K562 (cell line): ENCODE data around the gene HOXA10. TPM values are rescaled to one million over a fixed set of nuclear protein-coding genes. Genes with fewer than 3 reads are reported as not detected.

Source experiments
- CXXC5 ChIP-seq: fragments of 250-450 bp; sonication (Bioruptor Pico); IDR thresholded peaks from 2 replicates; pipeline ENCODE4 v1.8.0; 2022; ENCODE audit warnings: inconsistent platforms, mild to moderate bottlenecking, moderate library complexity
- EGR1 ChIP-seq: fragments of 450-650 bp; conservative IDR thresholded peaks from 2 replicates; pipeline ENCODE4 v1.6.1; 2017; ENCODE audit warnings: mild to moderate bottlenecking
- HNRNPLL ChIP-seq: fragments of 200-400 bp; formaldehyde crosslinking; IDR thresholded peaks from 2 replicates; pipeline ENCODE4 v1.6.1; 2017; ENCODE audit warnings: low read length, low read depth, mild to moderate bottlenecking; ENCODE audit not compliant: poor library complexity, severe bottlenecking
- MAZ ChIP-seq, 2 experiments: fragments of 450-650 bp in 1 of 2; sonication (generic) in 1 of 2; formaldehyde crosslinking; IDR thresholded peaks in 1 of 2; conservative IDR thresholded peaks in 1 of 2; 2 replicates each; pipeline versions ENCODE4 v1.4.0 to v1.5.0; 2020; ENCODE audit warnings: mild to moderate bottlenecking in 1 of 2, missing genetic modification reagents in 1 of 2
- MEIS2 ChIP-seq: fragments of 450-650 bp; IDR thresholded peaks from 2 replicates; pipeline ENCODE4 v1.6.1; 2014; ENCODE audit warnings: mild to moderate bottlenecking; ENCODE audit not compliant: partially characterized antibody
- NR2C2 ChIP-seq, 2 experiments: fragments of 200-800 bp in 1 of 2; sonication (Bioruptor generic) in 1 of 2; sonication (generic) in 1 of 2; formaldehyde crosslinking in 1 of 2; IDR thresholded peaks; 2 replicates each; pipeline versions ENCODE4 v1.6.1 to v1.8.0; 2016 to 2022; ENCODE audit warnings: mild to moderate bottlenecking in 1 of 2, missing compliant biosample characterization in 1 of 2, missing genetic modification characterization in 1 of 2, missing genetic modification reagents in 1 of 2
- POLR2H ChIP-seq: IDR thresholded peaks from 2 replicates; pipeline ENCODE4 v1.6.1; 2016; ENCODE audit warnings: missing genetic modification characterization, low read depth, mild to moderate bottlenecking, control low read depth, missing compliant biosample characterization, moderate library complexity
- SMAD4 ChIP-seq: fragments of 250-450 bp; sonication (Bioruptor Pico); conservative IDR thresholded peaks from 2 replicates; pipeline ENCODE4 v1.8.0; 2021; ENCODE audit warnings: inconsistent platforms, mild to moderate bottlenecking, moderate library complexity
- SMC3 ChIP-seq: conservative IDR thresholded peaks from 2 replicates; pipeline ENCODE4 v1.6.1; 2011; ENCODE audit warnings: low read depth, low read length, improper control_type of control experiment; ENCODE audit not compliant: insufficient read depth
- ZNF140 ChIP-seq: fragments of 250-450 bp; sonication (Bioruptor Pico); IDR thresholded peaks from 2 replicates; pipeline ENCODE4 v1.8.0; 2021; ENCODE audit warnings: moderate library complexity, mild to moderate bottlenecking, inconsistent platforms
- ZNF75A ChIP-seq: fragments of 450-650 bp; formaldehyde crosslinking; IDR thresholded peaks from 2 replicates; pipeline ENCODE4 v1.4.0; 2020; ENCODE audit warnings: mild to moderate bottlenecking
- polyA plus RNA-seq, 8 experiments: library from polyadenylated mRNA; depleted of rRNA in 4 of 8; stranded (reverse) in 5 of 8; unstranded in 3 of 8; fragments of >200 nt; fragmentation: Nextera tagmentation in 2 of 8; fragmentation: Illumina TruSeq in 1 of 8; extraction: Ambion mirVana in 2 of 8; extraction: Trizol in 1 of 8; gene quantifications; 2 replicates each; pipeline versions ENCODE4 v1.2.1 to v1.2.3, GENCODE V29; 2011 to 2014; ENCODE audit warnings: inconsistent platforms in 1 of 8, missing spikeins in 1 of 8
- total RNA-seq, 7 experiments: library from RNA; depleted of rRNA in 6 of 7; stranded (reverse); fragments of >200 nt in 6 of 7; fragmentation: Illumina TruSeq in 2 of 7; extraction: Trizol in 2 of 7; gene quantifications; 2 replicates each; pipeline versions ENCODE4 v1.2.1 to v1.2.3, GENCODE V29; 2011 to 2021; ENCODE audit warnings: low replicate concordance in 1 of 7
- TF ChIP-seq, protein P1 (sequence below), 2 experiments: IDR thresholded peaks in 1 of 2; conservative IDR thresholded peaks in 1 of 2; 2 replicates each; pipeline ENCODE4 v1.6.1; 2016; ENCODE audit warnings: low read depth in 2 of 2, mild to moderate bottlenecking in 1 of 2, missing compliant biosample characterization in 1 of 2, missing genetic modification characterization in 1 of 2, moderate library complexity in 1 of 2
- TF ChIP-seq, protein P2 (sequence below): fragments of 450-650 bp; IDR thresholded peaks from 2 replicates; pipeline ENCODE4 v1.6.1; 2016; ENCODE audit warnings: antibody characterized with exemption
- TF ChIP-seq, protein P3 (sequence below), 3 experiments: IDR thresholded peaks in 2 of 3; conservative IDR thresholded peaks in 1 of 3; 2 replicates each; pipeline ENCODE4 v1.5.1; 2011 to 2012; ENCODE audit warnings: low read length in 3 of 3, mild to moderate bottlenecking in 3 of 3, control low read depth in 2 of 3, improper control_type of control experiment in 1 of 3, inconsistent platforms in 1 of 3, low read depth in 1 of 3, mixed read lengths in 1 of 3, moderate library complexity in 1 of 3; ENCODE audit not compliant: insufficient read depth in 2 of 3
- TF ChIP-seq, protein P4 (sequence below): fragments of 450-650 bp; IDR thresholded peaks from 2 replicates; pipeline ENCODE4 v1.6.1; 2016
- TF ChIP-seq, protein P5 (sequence below): fragments of 450-650 bp; IDR thresholded peaks from 2 replicates; pipeline ENCODE4 v1.6.1; 2014; ENCODE audit warnings: low read depth, mild to moderate bottlenecking, moderate library complexity, borderline replicate concordance

The HOXA10 gene
- total and polyA plus RNA-seq, 9 of the 15 experiments (the other 6 are each of a cell fraction or from before 2014, with no cell fraction given), result not detected

DNA sequence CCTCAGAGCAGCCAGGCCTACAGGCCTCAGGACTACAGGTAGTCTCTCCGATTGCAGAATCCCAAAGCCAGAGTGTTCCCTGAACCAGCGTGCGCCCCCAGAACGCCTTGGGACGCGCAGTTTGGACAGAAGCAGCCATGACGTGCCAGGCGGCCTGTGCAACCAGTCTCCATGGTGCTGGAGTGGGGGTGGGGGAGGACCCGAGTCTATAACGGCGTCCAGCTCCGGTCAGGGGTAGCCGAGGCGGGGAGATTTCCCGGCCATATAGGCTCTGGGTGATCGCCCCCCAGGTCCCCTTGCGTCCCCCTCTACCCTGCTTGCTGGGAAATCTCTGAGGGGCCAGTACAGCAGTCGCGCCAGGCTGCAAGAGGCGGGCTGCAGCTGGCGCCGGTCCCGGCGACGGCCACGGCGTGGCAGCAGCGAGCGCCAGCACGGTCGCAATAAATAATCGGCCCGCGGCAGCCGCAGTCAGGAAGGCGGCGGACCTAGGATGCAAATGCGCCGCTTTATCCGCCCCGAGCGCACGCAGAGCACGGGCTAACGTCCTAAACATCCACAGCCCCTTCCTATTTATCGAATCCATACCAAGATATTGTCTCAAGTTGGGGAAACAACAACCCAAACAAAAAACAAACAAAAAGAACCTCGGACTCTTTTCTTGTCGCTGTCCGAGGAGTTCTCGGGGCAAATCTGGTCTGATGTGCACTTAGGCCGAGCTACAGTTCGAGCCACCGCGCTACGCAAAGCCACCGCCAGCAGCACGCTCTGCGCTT, 23.4 kb downstream of the HOXA10 start (continued):
- TF ChIP-seq, protein P1, sequence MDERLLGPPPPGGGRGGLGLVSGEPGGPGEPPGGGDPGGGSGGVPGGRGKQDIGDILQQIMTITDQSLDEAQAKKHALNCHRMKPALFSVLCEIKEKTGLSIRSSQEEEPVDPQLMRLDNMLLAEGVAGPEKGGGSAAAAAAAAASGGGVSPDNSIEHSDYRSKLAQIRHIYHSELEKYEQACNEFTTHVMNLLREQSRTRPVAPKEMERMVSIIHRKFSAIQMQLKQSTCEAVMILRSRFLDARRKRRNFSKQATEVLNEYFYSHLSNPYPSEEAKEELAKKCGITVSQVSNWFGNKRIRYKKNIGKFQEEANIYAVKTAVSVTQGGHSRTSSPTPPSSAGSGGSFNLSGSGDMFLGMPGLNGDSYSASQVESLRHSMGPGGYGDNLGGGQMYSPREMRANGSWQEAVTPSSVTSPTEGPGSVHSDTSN (CRISPR knock-in tag; IDR thresholded peaks at IDR 0.05; ENCODE audit: low read depth), result peak; percentile 35
- TF ChIP-seq, protein P1 (tag; conservative IDR thresholded peaks at IDR 0.05; ENCODE audit: low read depth), result peak; percentile 72
- 0 out of 2 replicates have a peak, but pooled peaks have one; percentile 20 for TF ChIP-seq SMAD4 (CRISPR knock-in tag)
- TF ChIP-seq MEIS2, result peak; percentile 92
- TF ChIP-seq HNRNPLL, result peak; percentile 58
- TF ChIP-seq MAZ (CRISPR knock-in tag; conservative IDR thresholded peaks at IDR 0.05 in 1 of 2, IDR thresholded peaks at IDR 0.05 in 1 of 2), result 0 out of 4 replicates have a peak, but pooled peaks of 1 of the 2 experiments have one; percentile 21
- 0 out of 2 replicates have a peak, but pooled peaks have one; percentile 27 for TF ChIP-seq CXXC5 (CRISPR knock-in tag)
- peak; percentile 57; the same call in 1 of the 2 replicates for TF ChIP-seq SMC3
- no peak for TF ChIP-seq ZNF75A (CRISPR knock-in tag)
- TF ChIP-seq, protein P2, sequence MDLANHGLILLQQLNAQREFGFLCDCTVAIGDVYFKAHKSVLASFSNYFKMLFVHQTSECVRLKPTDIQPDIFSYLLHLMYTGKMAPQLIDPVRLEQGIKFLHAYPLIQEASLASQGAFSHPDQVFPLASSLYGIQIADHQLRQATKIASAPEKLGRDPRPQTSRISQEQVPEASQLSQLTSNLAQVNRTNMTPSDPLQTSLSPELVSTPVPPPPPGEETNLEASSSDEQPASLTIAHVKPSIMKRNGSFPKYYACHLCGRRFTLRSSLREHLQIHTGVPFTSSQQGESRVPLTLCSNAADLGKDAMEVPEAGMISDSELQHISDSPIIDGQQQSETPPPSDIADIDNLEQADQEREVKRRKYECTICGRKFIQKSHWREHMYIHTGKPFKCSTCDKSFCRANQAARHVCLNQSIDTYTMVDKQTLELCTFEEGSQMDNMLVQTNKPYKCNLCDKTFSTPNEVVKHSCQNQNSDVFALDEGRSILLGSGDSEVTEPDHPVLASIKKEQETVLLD, result no peak
- no peak for TF ChIP-seq ZNF140 (CRISPR knock-in tag)
- no peak for TF ChIP-seq NR2C2 (CRISPR knock-in tag; IDR thresholded peaks at IDR 0.05)
- TF ChIP-seq NR2C2 (tag; IDR thresholded peaks at IDR 0.05), result no peak
- TF ChIP-seq EGR1, result no peak
- no peak for TF ChIP-seq POLR2H (tag)
- TF ChIP-seq, protein P3, sequence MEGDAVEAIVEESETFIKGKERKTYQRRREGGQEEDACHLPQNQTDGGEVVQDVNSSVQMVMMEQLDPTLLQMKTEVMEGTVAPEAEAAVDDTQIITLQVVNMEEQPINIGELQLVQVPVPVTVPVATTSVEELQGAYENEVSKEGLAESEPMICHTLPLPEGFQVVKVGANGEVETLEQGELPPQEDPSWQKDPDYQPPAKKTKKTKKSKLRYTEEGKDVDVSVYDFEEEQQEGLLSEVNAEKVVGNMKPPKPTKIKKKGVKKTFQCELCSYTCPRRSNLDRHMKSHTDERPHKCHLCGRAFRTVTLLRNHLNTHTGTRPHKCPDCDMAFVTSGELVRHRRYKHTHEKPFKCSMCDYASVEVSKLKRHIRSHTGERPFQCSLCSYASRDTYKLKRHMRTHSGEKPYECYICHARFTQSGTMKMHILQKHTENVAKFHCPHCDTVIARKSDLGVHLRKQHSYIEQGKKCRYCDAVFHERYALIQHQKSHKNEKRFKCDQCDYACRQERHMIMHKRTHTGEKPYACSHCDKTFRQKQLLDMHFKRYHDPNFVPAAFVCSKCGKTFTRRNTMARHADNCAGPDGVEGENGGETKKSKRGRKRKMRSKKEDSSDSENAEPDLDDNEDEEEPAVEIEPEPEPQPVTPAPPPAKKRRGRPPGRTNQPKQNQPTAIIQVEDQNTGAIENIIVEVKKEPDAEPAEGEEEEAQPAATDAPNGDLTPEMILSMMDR (IDR thresholded peaks at IDR 0.05 in 2 of 3, conservative IDR thresholded peaks at IDR 0.05 in 1 of 3; ENCODE audit: insufficient read depth in 2 of 3, low read depth in 1 of 3, low read length in 3 of 3), result peak; percentile 64 to 82 (median 72)
- TF ChIP-seq, protein P4, sequence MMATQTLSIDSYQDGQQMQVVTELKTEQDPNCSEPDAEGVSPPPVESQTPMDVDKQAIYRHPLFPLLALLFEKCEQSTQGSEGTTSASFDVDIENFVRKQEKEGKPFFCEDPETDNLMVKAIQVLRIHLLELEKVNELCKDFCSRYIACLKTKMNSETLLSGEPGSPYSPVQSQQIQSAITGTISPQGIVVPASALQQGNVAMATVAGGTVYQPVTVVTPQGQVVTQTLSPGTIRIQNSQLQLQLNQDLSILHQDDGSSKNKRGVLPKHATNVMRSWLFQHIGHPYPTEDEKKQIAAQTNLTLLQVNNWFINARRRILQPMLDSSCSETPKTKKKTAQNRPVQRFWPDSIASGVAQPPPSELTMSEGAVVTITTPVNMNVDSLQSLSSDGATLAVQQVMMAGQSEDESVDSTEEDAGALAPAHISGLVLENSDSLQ, result peak; percentile 90
- TF ChIP-seq, protein P5, sequence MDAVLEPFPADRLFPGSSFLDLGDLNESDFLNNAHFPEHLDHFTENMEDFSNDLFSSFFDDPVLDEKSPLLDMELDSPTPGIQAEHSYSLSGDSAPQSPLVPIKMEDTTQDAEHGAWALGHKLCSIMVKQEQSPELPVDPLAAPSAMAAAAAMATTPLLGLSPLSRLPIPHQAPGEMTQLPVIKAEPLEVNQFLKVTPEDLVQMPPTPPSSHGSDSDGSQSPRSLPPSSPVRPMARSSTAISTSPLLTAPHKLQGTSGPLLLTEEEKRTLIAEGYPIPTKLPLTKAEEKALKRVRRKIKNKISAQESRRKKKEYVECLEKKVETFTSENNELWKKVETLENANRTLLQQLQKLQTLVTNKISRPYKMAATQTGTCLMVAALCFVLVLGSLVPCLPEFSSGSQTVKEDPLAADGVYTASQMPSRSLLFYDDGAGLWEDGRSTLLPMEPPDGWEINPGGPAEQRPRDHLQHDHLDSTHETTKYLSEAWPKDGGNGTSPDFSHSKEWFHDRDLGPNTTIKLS, result no peak
